Gastrocnemius medialis (tissue), 4 donors: ENCODE measurements around the gene ME2.

Experiments used
- CTCF ChIP-seq, 5 experiments: fragments of 450-650 bp in 3 of 5; fragments of 200-600 bp in 2 of 5; sonication (generic) in 2 of 5; IDR thresholded peaks in 4 of 5; conservative IDR thresholded peaks in 1 of 5; 1 replicate in 4 of 5; 2 replicates in 1 of 5; pipeline ENCODE4 v1.5.1; 2016 to 2019; ENCODE audit warnings: antibody characterized with exemption in 5 of 5, mild to moderate bottlenecking in 3 of 5, moderate library complexity in 3 of 5
- POLR2A ChIP-seq, 2 donors: fragments of 450-650 bp; IDR thresholded peaks; one replicate each; pipeline ENCODE4 v1.6.1; 2017; ENCODE audit warnings: antibody characterized with exemption in 2 of 2, mild to moderate bottlenecking in 2 of 2, moderate library complexity in 2 of 2

GRCh38 chr18:50928551-50928950, 49.6 kb downstream of the ME2 start:
- TF ChIP-seq CTCF (IDR thresholded peaks at IDR 0.05 in 4 of 5, conservative IDR thresholded peaks at IDR 0.05 in 1 of 5) (no peak), POLR2A (IDR thresholded peaks at IDR 0.05) (no peak)
